ENCODE results near the gene PJA2. TPM values are rescaled to one million over a fixed set of nuclear protein-coding genes. Genes with fewer than 3 reads are reported as not detected.

Gene PJA2
- total RNA-seq, 4 donors from 2014 or later = 107 to 188 (median 153) TPM

- DNase-seq = no peak
- H3K4me3 ChIP-seq (replicated peaks in 1 of 3) = no peak overlapping the region
- 95 to 98% methylated on average over 4 of the region's 4 CpGs for WGBS, 2 donors
- H3K27me3 ChIP-seq = no peaks in the 10 kb centered on the region
- peaks cover 0 to 6% of the 10 kb centered on the region in 2 donors for H3K4me1 ChIP-seq
- intact Hi-C loops (cut with DNase I) = no loop called here
- H3K27ac ChIP-seq = no peak overlapping the region
- no peaks in the 10 kb centered on the region for H3K36me3 ChIP-seq
- TF ChIP-seq POLR2A (IDR thresholded peaks at IDR 0.05) = no peak
- no peak for TF ChIP-seq CTCF (IDR thresholded peaks at IDR 0.05)
- no peaks in the 10 kb centered on the region for H3K9me3 ChIP-seq
These were observed 87.1 kb downstream of the PJA2 start for GRCh38 chr5:109322694-109323093.

GRCh38 chr5:109319351-109319750, 90.4 kb downstream of the PJA2 start:
- WGBS, 2 donors = 94 to 100% methylated on average over 4 to 7 of the region's 7 CpGs
- intact Hi-C loops (cut with DNase I) = no loop called here
- no peak for DNase-seq
- Histone ChIP-seq H3K27me3 (no peaks in the 10 kb centered on the region), H3K36me3 (no peaks in the 10 kb centered on the region), H3K9me3 (no peaks in the 10 kb centered on the region), H3K4me1 (peaks cover 0 to 6% of the 10 kb centered on the region in 2 donors), H3K27ac (no peak overlapping the region), H3K4me3 (replicated peaks in 1 of 3) (no peak overlapping the region)
- TF ChIP-seq CTCF (IDR thresholded peaks at IDR 0.05) (no peak), POLR2A (IDR thresholded peaks at IDR 0.05) (no peak)

- Histone ChIP-seq H3K27me3 (no peaks in the 10 kb centered on the region), H3K9me3 (no peaks in the 10 kb centered on the region), H3K4me3 (replicated peaks in 1 of 3) (no peak overlapping the region), H3K4me1 (peaks cover 0 to 1% of the 10 kb centered on the region in 2 donors), H3K36me3 (no peaks in the 10 kb centered on the region), H3K27ac (no peak overlapping the region)
- no peak for TF ChIP-seq POLR2A (IDR thresholded peaks at IDR 0.05)
- TF ChIP-seq CTCF (IDR thresholded peaks at IDR 0.05) = no peak
- intact Hi-C loops (cut with DNase I) = no loop called here
- DNase-seq = no peak
- 94 to 95% methylated on average over 9 of the region's 9 CpGs for WGBS, 2 donors
These were observed 91.2 kb downstream of the PJA2 start for GRCh38 chr5:109318455-109319108.

GRCh38 chr5:109316634-109317033, 93.1 kb downstream of the PJA2 start:
- no peak for TF ChIP-seq POLR2A (IDR thresholded peaks at IDR 0.05)
- TF ChIP-seq CTCF (IDR thresholded peaks at IDR 0.05) = no peak
- no peak overlapping the region for H3K27ac ChIP-seq
- no peaks in the 10 kb centered on the region for H3K9me3 ChIP-seq
- H3K4me3 ChIP-seq (replicated peaks in 1 of 3) = no peak overlapping the region
- no peaks in the 10 kb centered on the region for H3K36me3 ChIP-seq
- DNase-seq = no peak
- H3K27me3 ChIP-seq = no peaks in the 10 kb centered on the region
- 83 to 93% methylated on average over 4 of the region's 4 CpGs for WGBS, 2 donors
- no peaks in the 10 kb centered on the region for H3K4me1 ChIP-seq
- intact Hi-C loops (cut with DNase I) = no loop called here

GRCh38 chr5:109315245-109315644, 94.5 kb downstream of the PJA2 start:
- H3K27me3 ChIP-seq = no peaks in the 10 kb centered on the region
- intact Hi-C loops (cut with DNase I) = no loop called here
- WGBS, 2 donors = 81 to 83% methylated on average over 1 of the region's 1 CpG
- no peak overlapping the region for H3K4me3 ChIP-seq (replicated peaks in 1 of 3)
- H3K36me3 ChIP-seq = no peaks in the 10 kb centered on the region
- no peak for DNase-seq
- no peak overlapping the region for H3K27ac ChIP-seq
- no peaks in the 10 kb centered on the region for H3K4me1 ChIP-seq
- TF ChIP-seq POLR2A (IDR thresholded peaks at IDR 0.05) (no peak), CTCF (IDR thresholded peaks at IDR 0.05) (no peak)
- H3K9me3 ChIP-seq = no peaks in the 10 kb centered on the region
